Measurements from ENCODE around the gene ILF2.
A peak's percentile ranks its signal among the peaks of the same experiment; 100 is the strongest.

DNA sequence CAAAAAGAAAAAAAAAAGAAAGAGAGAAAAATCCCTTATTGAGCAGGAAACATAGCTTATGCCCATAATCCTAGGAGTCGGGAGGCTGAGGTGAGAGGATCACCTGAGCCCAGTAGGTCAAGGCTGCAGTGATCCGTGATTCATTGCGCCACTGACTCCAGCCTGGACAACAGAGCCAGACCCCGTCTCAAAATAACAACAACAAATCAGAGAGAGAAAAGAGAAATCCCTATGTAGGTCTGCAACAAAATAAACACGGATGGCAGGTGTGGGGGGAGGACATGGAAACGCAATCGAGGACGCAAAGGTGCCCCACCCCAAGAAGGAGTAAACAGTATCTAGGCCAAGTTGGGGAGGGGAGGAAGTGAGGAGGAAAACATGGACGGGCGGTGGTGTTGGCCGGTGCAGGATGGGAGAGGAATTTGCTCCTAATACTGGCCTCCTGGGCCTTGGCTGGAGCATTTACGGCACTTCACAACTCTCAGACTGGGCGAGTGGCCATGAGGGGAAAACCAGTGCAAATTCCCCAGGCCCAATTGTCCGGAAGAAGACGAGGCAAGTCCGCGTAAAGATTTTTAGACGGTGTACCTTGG lies 37.5 kb downstream of the ILF2 start:
- TF ChIP-seq, protein P1, sequence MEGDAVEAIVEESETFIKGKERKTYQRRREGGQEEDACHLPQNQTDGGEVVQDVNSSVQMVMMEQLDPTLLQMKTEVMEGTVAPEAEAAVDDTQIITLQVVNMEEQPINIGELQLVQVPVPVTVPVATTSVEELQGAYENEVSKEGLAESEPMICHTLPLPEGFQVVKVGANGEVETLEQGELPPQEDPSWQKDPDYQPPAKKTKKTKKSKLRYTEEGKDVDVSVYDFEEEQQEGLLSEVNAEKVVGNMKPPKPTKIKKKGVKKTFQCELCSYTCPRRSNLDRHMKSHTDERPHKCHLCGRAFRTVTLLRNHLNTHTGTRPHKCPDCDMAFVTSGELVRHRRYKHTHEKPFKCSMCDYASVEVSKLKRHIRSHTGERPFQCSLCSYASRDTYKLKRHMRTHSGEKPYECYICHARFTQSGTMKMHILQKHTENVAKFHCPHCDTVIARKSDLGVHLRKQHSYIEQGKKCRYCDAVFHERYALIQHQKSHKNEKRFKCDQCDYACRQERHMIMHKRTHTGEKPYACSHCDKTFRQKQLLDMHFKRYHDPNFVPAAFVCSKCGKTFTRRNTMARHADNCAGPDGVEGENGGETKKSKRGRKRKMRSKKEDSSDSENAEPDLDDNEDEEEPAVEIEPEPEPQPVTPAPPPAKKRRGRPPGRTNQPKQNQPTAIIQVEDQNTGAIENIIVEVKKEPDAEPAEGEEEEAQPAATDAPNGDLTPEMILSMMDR (IDR thresholded peaks at IDR 0.05), result peak in 1 of 6 experiments; percentile 5
- TF ChIP-seq POLR2A (IDR thresholded peaks at IDR 0.05), result no peak

Data from thyroid gland (tissue), 4 donors.